ENCODE measurements around the gene PDGFC. TPM values are rescaled to one million over a fixed set of nuclear protein-coding genes. Genes with fewer than 3 reads are reported as not detected.

The PDGFC gene
- total RNA-seq, 2 donors from 2014 or later, result 19.1 to 21.8 TPM

- H3K4me3 ChIP-seq, result no peak overlapping the region
These were observed 189.7 kb downstream of the PDGFC start for GRCh38 chr4:156781852-156782251.

GRCh38 chr4:156779774-156780173 lies 191.8 kb downstream of the PDGFC start:
- WGBS, 2 donors, result 96% methylated on average over 1 of the region's 1 CpG
- intact Hi-C loops (cut with DNase I), result no loop called here
- TF ChIP-seq POLR2A (IDR thresholded peaks at IDR 0.05) (no peak), CTCF (IDR thresholded peaks at IDR 0.05) (no peak)

More at GRCh38 chr4:156781852-156782251, 189.7 kb downstream of the PDGFC start:
- Histone ChIP-seq H3K4me1 (no peaks in the 10 kb centered on the region), H3K27ac (no peak overlapping the region), H3K9me3 (no peaks in the 10 kb centered on the region), H3K36me3 (replicated peaks in 1 of 2; ENCODE audit: insufficient read depth in 1 of 2, low read depth in 2 of 2) (no peaks in the 10 kb centered on the region), H3K27me3 (no peaks in the 10 kb centered on the region)
- intact Hi-C loops (cut with DNase I), result no loop called here
- DNase-seq (no peak), ATAC-seq (no peak)
- no peak for TF ChIP-seq CTCF (IDR thresholded peaks at IDR 0.05)
- no peak for TF ChIP-seq POLR2A (IDR thresholded peaks at IDR 0.05)
- 81 to 92% methylated on average over 2 of the region's 2 CpGs for WGBS, 2 donors

GRCh38 chr4:156779042-156779441 lies 192.6 kb downstream of the PDGFC start:
- WGBS, 2 donors, result 89 to 91% methylated on average over 4 of the region's 4 CpGs
- ATAC-seq, result no peak

More at GRCh38 chr4:156779774-156780173, 191.8 kb downstream of the PDGFC start:
- DNase-seq (no peak), ATAC-seq (no peak)
- Histone ChIP-seq H3K4me1 (no peaks in the 10 kb centered on the region), H3K9me3 (no peaks in the 10 kb centered on the region), H3K36me3 (replicated peaks in 1 of 2; ENCODE audit: insufficient read depth in 1 of 2, low read depth in 2 of 2) (no peaks in the 10 kb centered on the region), H3K27ac (no peak overlapping the region), H3K27me3 (no peaks in the 10 kb centered on the region), H3K4me3 (no peak overlapping the region)

GRCh38 chr4:156778606-156779005 lies 193.0 kb downstream of the PDGFC start:
- 65 to 73% methylated on average over 1 of the region's 1 CpG for WGBS, 2 donors
- no peak overlapping the region for H3K27ac ChIP-seq
- TF ChIP-seq POLR2A (IDR thresholded peaks at IDR 0.05) (no peak), CTCF (IDR thresholded peaks at IDR 0.05) (no peak)
- H3K36me3 ChIP-seq (replicated peaks in 1 of 2; ENCODE audit: insufficient read depth in 1 of 2, low read depth in 2 of 2), result no peaks in the 10 kb centered on the region
- no peaks in the 10 kb centered on the region for H3K27me3 ChIP-seq
- no peaks in the 10 kb centered on the region for H3K9me3 ChIP-seq
- no peak for ATAC-seq
- intact Hi-C loops (cut with DNase I), result no loop called here
- DNase-seq, result no peak
- no peak overlapping the region for H3K4me3 ChIP-seq
- peaks cover 3% of the 10 kb centered on the region for H3K4me1 ChIP-seq

More at GRCh38 chr4:156779042-156779441, 192.6 kb downstream of the PDGFC start:
- H3K27ac ChIP-seq, result no peak overlapping the region
- DNase-seq, result no peak
- intact Hi-C loops (cut with DNase I), result no loop called here
- no peaks in the 10 kb centered on the region for H3K9me3 ChIP-seq
- no peaks in the 10 kb centered on the region for H3K36me3 ChIP-seq (replicated peaks in 1 of 2; ENCODE audit: insufficient read depth in 1 of 2, low read depth in 2 of 2)
- H3K4me1 ChIP-seq, result peaks cover 3% of the 10 kb centered on the region
- TF ChIP-seq POLR2A (IDR thresholded peaks at IDR 0.05) (no peak), CTCF (IDR thresholded peaks at IDR 0.05) (no peak)
- H3K27me3 ChIP-seq, result no peaks in the 10 kb centered on the region
- H3K4me3 ChIP-seq, result no peak overlapping the region

- no peak for TF ChIP-seq CTCF (IDR thresholded peaks at IDR 0.05)
- TF ChIP-seq POLR2A (IDR thresholded peaks at IDR 0.05), result no peak
- 73 to 87% methylated on average over 1 of the region's 1 CpG for WGBS, 2 donors
- H3K4me3 ChIP-seq, result no peak overlapping the region
- H3K27ac ChIP-seq, result no peak overlapping the region
- intact Hi-C loops (cut with DNase I), result no loop called here
- ATAC-seq (no peak), DNase-seq (no peak)
- no peaks in the 10 kb centered on the region for H3K9me3 ChIP-seq
- no peaks in the 10 kb centered on the region for H3K36me3 ChIP-seq (replicated peaks in 1 of 2; ENCODE audit: insufficient read depth in 1 of 2, low read depth in 2 of 2)
- no peaks in the 10 kb centered on the region for H3K27me3 ChIP-seq
- H3K4me1 ChIP-seq, result peaks cover 3% of the 10 kb centered on the region
These were observed 193.5 kb downstream of the PDGFC start for GRCh38 chr4:156778093-156778492.
